GM12875 (cell line): ENCODE measurements around the gene ROM1.
A peak's percentile ranks its signal among the peaks of the same experiment; 100 is the strongest.

Experiments used
- H3K4me3 ChIP-seq: one replicate; pipeline ENCODE4 v1.5.1; 2011; ENCODE audit warnings: low read depth, low read length, control low read depth
- TF ChIP-seq, protein P1 (sequence below): IDR thresholded peaks from 2 replicates; pipeline ENCODE4 v1.5.1; 2011; ENCODE audit warnings: low read depth, mild to moderate bottlenecking, control low read depth, inconsistent platforms, low read length, moderate library complexity, borderline replicate concordance; ENCODE audit not compliant: insufficient read depth

The ROM1 gene

DNA sequence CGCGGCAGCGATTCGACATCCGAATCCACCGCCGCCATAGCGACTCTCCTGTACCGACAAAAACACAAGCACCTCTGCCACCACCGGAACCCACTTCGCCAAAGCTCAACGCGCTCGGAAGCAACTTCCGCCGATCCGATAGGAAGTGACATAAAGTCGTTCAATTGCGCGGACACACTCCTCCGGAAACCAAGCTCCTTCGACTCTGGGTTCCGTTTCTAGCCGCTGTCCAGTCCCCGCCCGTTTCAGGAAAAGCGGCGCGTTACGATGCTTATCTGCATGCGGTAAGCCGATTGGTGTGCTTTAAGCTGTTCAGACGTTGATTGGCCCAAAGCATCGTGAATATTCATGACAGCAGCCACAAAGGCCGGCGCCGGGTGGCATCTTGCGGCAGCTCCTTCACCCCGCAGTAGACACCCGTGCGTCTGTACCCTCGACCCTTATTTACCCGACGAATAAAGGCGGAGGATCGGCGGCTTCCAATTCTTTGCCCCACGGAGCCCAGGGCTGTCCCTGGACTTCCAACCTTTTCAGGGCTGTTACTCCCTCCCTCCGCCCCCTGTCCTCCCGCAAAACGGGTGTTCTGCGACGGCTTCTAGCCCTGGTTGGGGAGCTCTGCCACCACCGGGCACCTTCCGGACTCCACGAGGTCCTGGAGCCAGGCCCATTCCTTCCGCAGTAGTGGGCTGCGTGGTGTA is 21.5 kb upstream of the ROM1 start, which contains the start of gene TUT1:
TUT1 (minus strand) TSS at position 76 of the 698 bp plus-strand sequence; CDS start at position 38, 38 bp downstream.
- TF ChIP-seq, protein P1, sequence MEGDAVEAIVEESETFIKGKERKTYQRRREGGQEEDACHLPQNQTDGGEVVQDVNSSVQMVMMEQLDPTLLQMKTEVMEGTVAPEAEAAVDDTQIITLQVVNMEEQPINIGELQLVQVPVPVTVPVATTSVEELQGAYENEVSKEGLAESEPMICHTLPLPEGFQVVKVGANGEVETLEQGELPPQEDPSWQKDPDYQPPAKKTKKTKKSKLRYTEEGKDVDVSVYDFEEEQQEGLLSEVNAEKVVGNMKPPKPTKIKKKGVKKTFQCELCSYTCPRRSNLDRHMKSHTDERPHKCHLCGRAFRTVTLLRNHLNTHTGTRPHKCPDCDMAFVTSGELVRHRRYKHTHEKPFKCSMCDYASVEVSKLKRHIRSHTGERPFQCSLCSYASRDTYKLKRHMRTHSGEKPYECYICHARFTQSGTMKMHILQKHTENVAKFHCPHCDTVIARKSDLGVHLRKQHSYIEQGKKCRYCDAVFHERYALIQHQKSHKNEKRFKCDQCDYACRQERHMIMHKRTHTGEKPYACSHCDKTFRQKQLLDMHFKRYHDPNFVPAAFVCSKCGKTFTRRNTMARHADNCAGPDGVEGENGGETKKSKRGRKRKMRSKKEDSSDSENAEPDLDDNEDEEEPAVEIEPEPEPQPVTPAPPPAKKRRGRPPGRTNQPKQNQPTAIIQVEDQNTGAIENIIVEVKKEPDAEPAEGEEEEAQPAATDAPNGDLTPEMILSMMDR: no peak
- peak within 1 kb of the TSS; percentile 64 for H3K4me3 ChIP-seq

DNA sequence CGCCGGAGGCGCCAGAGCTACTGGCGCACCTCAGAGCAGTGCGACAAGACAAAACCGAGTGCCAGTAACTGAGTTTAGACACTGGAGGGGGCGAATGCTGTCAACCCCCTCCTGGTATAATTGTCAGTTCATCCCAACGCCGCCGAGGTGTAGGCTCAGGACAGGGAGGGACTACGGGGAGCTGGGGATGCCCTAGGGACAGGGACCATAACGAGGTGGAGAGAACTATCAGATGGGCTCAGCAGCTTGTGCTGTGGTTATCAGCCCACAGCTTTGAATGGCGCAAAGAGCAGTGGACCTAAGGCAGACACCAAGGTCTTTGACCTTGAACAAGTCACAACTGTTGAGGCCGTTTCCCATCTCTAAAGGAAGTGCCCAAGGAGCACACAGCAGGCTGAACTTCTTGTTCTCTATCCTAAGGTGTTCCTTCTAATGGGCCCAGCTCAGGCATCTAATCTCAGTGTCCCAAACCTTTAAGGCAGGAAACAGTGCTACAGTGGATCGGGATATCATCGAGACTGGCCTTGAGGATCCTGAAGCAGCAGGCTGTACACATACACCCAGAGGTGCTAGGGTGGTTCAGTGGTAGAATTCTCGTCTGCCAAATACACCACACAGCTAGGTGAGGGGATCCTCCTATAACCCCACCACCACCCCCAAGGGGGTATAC is 20.8 kb upstream of the ROM1 start:
- TF ChIP-seq, protein P1: 0 out of 2 replicates have a peak, but pooled peaks have one; percentile 10
- H3K4me3 ChIP-seq: peak overlapping the region; percentile 64

DNA sequence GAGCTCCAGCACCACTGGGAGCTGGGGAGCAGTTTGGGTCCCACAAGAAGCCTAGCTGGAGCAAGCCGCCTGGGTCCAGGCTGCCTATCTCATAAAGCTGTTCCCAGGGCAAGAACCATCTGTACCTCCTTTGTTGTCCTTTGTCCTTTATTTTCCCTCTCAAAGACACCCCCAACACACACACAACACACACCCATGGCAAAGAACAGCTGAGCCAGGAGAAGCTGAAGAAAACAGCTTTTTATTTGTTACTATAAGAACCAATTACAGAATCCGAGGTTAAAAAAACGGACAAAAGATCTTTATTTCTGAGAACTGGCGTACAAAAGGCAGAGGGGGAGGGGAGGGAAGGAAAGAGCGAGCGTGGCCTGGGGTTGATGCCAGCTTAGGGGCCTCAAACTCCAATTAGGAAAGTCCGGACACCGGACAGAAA is 20.1 kb upstream of the ROM1 start:
- H3K4me3 ChIP-seq: no peak overlapping the region
- TF ChIP-seq, protein P1: no peak

DNA sequence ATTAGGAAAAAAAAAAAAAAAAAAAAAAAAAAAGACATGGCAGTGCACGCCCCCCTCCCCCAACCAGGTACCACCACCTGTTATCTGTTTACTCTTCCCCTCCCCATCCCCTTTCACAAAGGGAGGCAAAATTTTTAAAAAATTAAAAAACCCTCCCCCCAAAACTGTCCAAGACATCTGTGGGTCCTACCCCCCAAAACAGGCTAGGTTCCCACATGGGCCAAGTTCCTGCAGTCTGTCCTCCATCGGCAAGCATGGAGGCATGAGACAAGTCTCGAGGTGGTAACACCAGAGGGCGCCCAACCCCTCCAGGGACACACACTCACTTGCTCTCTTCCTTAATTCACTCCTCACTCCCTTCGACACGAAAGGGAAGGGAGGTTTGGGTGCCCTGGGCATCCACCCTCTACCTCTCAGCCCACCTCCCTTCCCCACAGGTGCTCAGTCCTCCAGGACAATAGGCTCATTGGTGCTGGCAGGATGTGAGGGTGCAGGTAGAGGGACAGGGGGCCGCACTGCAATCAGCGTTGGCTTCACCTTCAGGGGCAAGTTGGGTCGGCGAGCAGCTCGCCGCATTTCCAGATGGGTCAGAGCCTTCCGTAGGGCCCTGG is 19.5 kb upstream of the ROM1 start:
- H3K4me3 ChIP-seq: no peak overlapping the region
- TF ChIP-seq, protein P1: peak; percentile 82

DNA sequence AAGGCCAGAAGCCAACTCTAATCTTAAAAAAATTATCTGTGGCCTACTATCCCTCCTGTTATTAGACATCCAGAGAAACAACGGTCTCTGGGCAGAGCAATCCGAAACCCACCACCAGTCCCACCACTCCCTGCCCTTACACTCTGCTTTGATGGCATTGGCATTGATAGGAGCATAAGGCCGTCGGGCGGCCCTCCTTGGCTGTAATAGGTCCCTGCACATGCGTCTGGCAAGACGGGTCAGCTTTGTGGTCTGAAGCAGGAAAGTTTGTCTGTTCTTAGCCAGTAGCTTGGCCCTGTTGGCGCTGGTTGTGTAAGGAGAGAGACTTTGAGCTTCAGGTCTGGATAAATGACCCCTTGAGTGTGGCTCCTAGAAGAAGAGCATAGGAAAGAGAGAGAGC is 17.9 kb upstream of the ROM1 start:
- TF ChIP-seq, protein P1: no peak
- no peak overlapping the region for H3K4me3 ChIP-seq

DNA sequence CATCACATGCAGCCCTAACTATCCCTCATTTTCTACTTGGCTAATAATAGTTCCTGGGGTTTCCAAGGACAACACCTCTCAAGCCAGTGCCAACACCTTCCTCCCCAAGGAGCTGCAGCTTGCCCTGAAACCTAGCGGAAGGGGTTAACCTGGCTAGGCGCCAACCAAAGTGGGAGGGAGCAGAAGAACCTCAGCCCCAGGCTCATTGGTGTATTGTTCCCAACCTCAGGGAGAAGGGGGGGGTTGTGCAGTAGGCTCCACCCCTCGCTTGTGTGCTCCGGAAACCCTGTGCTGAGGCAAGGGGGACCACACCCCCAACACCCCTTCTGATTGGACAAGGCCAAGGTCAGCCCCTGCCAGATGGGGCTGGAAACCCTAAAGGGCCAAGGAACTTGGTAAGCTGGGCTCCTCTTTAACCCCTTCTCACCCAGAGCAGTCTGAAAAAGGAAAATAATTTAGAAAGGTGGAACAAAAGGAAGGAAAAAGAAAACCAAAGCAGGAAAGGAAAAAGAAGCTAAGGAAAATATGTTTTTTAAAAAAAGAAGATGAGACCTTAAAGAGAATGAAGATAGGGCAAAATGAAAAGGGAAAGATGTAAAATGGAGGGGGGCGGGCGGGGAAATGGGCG is 13.9 kb upstream of the ROM1 start:
- TF ChIP-seq, protein P1: no peak
- H3K4me3 ChIP-seq: peak overlapping the region; percentile 33

DNA sequence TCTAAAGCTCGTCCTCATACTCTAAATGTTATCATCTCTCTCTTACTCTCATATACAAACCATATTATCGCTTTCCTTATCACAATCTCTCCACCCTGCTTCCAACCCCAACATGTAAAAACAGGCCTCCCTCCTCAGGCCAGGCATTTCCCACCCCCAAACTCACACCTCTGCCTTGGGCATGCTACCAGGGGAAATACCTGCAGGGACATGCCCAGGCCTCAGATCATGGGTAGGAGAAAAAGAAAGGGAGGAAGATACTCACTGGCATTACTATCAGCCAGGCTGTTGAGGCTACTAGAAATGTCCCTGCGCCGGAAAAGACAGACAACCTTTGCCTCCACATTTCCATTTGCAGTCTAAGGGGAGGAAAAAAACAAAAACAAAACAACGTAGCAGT is 13.2 kb upstream of the ROM1 start:
- peak overlapping the region; percentile 99 for H3K4me3 ChIP-seq

More for the DNA sequence above, 13.2 kb upstream of the ROM1 start:
- TF ChIP-seq, protein P1: no peak
